HG02981 (cell line): Measurements from ENCODE around the gene FAXC.
"Not testable (repeated sequence)": the region's sequence is repeated elsewhere in the genome, so short reads cannot be mapped to it uniquely, and the experiment has no call there.

Source experiments
- ATAC-seq: cut with Tn5 transposase; IDR thresholded peaks from one replicate; pipeline ENCODE4 v1.9.1; 2021; ENCODE audit warnings: mild to moderate bottlenecking, moderate library complexity; ENCODE audit not compliant: unreplicated experiment

FAXC gene

GRCh38 chr6:99341862-99342455 lies 7.5 kb downstream of the FAXC start:
- ATAC-seq = no peak

- ATAC-seq = no peak
Measured at GRCh38 chr6:99338188-99338587, 11.3 kb downstream of the FAXC start.

GRCh38 chr6:99335298-99335697 lies 14.2 kb downstream of the FAXC start:
- not testable (repeated sequence) for ATAC-seq

GRCh38 chr6:99334526-99335127 lies 14.8 kb downstream of the FAXC start:
- ATAC-seq = peak; percentile 30

GRCh38 chr6:99333068-99333467 lies 16.4 kb downstream of the FAXC start:
- ATAC-seq = peak; percentile 91

GRCh38 chr6:99331531-99331930 lies 17.9 kb downstream of the FAXC start:
- ATAC-seq = no peak

GRCh38 chr6:99330159-99330558 lies 19.3 kb downstream of the FAXC start:
- peak; percentile 69 for ATAC-seq

GRCh38 chr6:99324996-99325395 lies 24.5 kb downstream of the FAXC start:
- no peak for ATAC-seq

- no peak for ATAC-seq
Measured at GRCh38 chr6:99318566-99318965, 30.9 kb downstream of the FAXC start.

GRCh38 chr6:99312354-99312753 lies 37.1 kb downstream of the FAXC start:
- no peak for ATAC-seq

- no peak for ATAC-seq
Measured at GRCh38 chr6:99310553-99310952, 38.9 kb downstream of the FAXC start.

GRCh38 chr6:99309557-99309956 lies 39.9 kb downstream of the FAXC start:
- ATAC-seq = no peak

- ATAC-seq = no peak
Measured at GRCh38 chr6:99308788-99309187, 40.7 kb downstream of the FAXC start.

GRCh38 chr6:99307295-99307907 lies 42.1 kb downstream of the FAXC start:
- ATAC-seq = no peak

- ATAC-seq = no peak
Measured at GRCh38 chr6:99306341-99306740, 43.1 kb downstream of the FAXC start.

- no peak for ATAC-seq
Measured at GRCh38 chr6:99305021-99305554, 44.4 kb downstream of the FAXC start.

- ATAC-seq = no peak
Measured at GRCh38 chr6:99297415-99297814, 52.1 kb downstream of the FAXC start.

- no peak for ATAC-seq
Measured at GRCh38 chr6:99297006-99297405, 52.5 kb downstream of the FAXC start.

GRCh38 chr6:99296261-99296660 lies 53.2 kb downstream of the FAXC start:
- no peak for ATAC-seq

- ATAC-seq = no peak
Measured at GRCh38 chr6:99295276-99295675, 54.2 kb downstream of the FAXC start.

- ATAC-seq = no peak
Measured at GRCh38 chr6:99294786-99295185, 54.7 kb downstream of the FAXC start.

- no peak for ATAC-seq
Measured at GRCh38 chr6:99289701-99290100, 59.8 kb downstream of the FAXC start.
